Activated naive CD8-positive, alpha-beta T cell treated with anti-CD3 and anti-CD28 coated beads, Interleukin-2, amount 10 ng/mL, durations not matched to agents 7 days and 5 days (primary cell): Measurements from ENCODE around the gene TTC32. TPM values are rescaled to one million over a fixed set of nuclear protein-coding genes. Genes with fewer than 3 reads are reported as not detected.

Source experiments
- ATAC-seq: fragments of 150-1000 bp; cut with Tn5 transposase; one replicate; pipeline ENCODE4 v1.10.0; 2021; ENCODE audit warnings: low read depth, moderate library complexity
- POLR2A ChIA-PET: fragments of 350-600 bp; sonication (Branson Sonifier 250); formaldehyde crosslinking; loops from one replicate; lab custom pipeline; 2021; ENCODE audit warnings: antibody characterized with exemption; lab: Charles Lee
- DNase-seq: peaks from one replicate; pipeline ENCODE4 v3.0.0; 2021
- H3K27ac Mint-ChIP-seq: one replicate; pipeline ENCODE4 v1.8.0; 2022; ENCODE audit warnings: mild to moderate bottlenecking, mixed read lengths
- H3K27me3 Mint-ChIP-seq: one replicate; pipeline ENCODE4 v1.8.0; 2022; ENCODE audit warnings: mild to moderate bottlenecking, moderate library complexity, mixed read lengths
- H3K36me3 Mint-ChIP-seq: one replicate; pipeline ENCODE4 v1.8.0; 2021; ENCODE audit warnings: mild to moderate bottlenecking, mixed read lengths
- H3K4me1 Mint-ChIP-seq: one replicate; pipeline ENCODE4 v1.8.0; 2021; ENCODE audit warnings: mixed read lengths
- H3K4me3 Mint-ChIP-seq: one replicate; pipeline ENCODE4 v1.8.0; 2022; ENCODE audit warnings: mild to moderate bottlenecking, moderate library complexity, mixed read lengths
- H3K9me3 Mint-ChIP-seq: one replicate; pipeline ENCODE4 v1.8.0; 2021; ENCODE audit warnings: mixed read lengths
- total RNA-seq, 2 experiments: library from RNA; stranded (reverse); gene quantifications; one replicate each; pipeline ENCODE4 v1.2.3, GENCODE V29; 2021

TTC32 gene
- total RNA-seq, 2 experiments from 2014 or later, result 41.2 to 43.5 TPM

DNA sequence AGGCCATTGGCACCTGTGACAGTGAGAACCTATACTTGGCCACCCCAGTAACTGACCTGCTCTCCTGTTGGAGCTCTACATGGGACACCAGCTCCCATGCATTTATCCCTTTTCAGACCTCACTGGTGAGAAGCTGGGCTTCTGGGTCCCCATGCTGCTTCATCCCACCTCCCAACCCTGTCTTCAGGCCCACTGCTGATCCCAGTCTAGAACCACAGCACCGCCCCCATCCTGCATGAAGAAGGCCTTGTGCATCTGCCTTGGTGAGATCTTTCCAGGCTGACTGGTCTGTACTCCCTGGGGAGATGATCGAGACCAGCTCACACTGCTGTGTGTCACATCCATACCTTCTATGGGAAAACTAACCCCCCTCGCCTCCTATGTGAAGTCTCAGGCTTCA, 22.7 kb downstream of the TTC32 start:
- POLR2A ChIA-PET, result no interaction called here
- Mint-ChIP-seq H3K9me3 (no peaks in the 10 kb centered on the region), H3K27ac (no peak overlapping the region), H3K27me3 (no peaks in the 10 kb centered on the region), H3K4me3 (no peak overlapping the region), H3K36me3 (peaks cover 24% of the 10 kb centered on the region), H3K4me1 (peaks cover 1% of the 10 kb centered on the region)
- ATAC-seq, result no peak
- DNase-seq, result no peak

DNA sequence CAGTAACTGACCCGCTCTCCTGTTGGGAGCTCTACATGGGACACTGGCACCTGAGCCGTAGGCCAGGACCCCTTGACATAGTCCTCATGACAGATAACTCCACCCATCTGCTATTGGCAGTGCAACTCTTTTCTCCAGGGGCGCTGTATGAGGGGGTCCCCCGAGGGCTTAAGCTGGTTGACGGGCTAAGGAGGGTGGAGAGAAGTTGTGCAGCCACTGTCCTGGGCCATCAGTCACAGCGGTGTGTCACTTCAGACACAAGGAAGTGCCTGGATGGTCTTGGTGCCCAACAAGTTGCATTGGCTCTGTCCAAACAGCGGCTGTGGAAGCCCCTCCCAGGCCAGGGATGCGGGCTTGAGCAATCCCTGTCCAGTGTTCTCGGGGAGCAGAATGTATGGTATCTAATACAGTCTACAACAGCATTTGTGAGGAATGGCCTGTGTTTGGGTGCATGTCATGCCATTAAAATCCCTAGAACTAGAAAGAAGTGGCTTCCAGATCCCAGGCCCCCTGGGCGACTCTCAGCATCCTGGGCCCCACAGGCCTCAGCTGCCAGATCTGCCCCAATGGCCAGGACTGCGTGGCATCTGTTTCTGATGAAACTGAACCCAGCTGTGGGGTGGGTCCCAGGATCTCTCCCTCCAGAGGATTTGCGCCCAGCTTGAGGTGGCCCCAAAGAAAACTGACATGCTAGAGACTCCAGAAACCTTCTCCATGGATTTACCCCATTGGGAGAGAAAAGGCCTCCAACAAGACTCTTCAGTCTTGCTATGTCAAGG, 23.3 kb downstream of the TTC32 start:
- ATAC-seq, result no peak
- Mint-ChIP-seq H3K4me3 (no peak overlapping the region), H3K27ac (no peak overlapping the region)

DNA sequence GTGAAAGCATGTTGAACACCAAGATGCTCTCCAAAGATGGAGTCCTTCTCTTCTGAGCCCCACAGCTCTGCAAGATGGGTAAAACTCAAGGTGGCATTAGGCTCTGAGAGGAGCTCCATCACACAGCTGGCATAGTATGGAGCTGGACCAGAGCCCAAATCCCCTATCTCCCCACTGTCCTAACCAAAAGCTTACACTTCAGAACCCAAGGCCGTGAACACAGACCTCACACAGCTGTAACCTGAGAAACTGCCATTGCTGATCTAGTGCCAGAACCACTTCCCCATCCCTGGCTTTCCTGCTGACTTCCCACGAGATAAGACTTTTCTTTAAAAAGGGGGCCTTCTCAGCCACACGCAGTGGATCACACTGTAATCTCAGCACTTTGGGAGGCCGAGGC, 25.0 kb downstream of the TTC32 start:
- POLR2A ChIA-PET, result interaction anchor here (1.0 kb wide), 1 partner anchor 23 kb away, joined by 4 read pairs; no protein-coding TSS in a partner anchor
- Mint-ChIP-seq H3K27ac (no peak overlapping the region), H3K36me3 (peaks cover 21% of the 10 kb centered on the region), H3K27me3 (no peaks in the 10 kb centered on the region), H3K4me1 (peaks cover 1% of the 10 kb centered on the region), H3K9me3 (no peaks in the 10 kb centered on the region), H3K4me3 (no peak overlapping the region)
- DNase-seq (no peak), ATAC-seq (no peak)

More for the DNA sequence above, 23.3 kb downstream of the TTC32 start:
- Mint-ChIP-seq H3K27me3 (no peaks in the 10 kb centered on the region), H3K9me3 (no peaks in the 10 kb centered on the region), H3K36me3 (peaks cover 20% of the 10 kb centered on the region), H3K4me1 (peaks cover 1% of the 10 kb centered on the region)
- POLR2A ChIA-PET, result no interaction called here
- no peak for DNase-seq

DNA sequence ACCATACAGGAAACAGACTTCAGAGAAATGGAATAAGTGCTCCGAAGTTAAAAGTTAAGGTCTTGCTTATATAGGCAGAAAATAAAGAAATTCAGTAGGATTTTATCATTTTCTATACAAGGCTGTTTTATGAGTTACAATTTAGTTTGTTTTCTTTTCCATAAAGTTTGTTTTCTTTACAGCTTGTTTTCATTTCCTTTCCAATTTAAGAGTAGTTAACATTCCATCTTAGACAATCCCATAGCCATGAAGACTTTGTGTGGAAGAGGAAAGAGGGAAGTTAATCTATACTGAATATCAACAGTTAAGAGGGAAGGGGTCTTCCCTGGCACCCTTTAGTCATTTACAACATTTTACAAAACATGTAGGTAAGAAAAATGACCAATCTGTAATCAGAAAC, 26.5 kb downstream of the TTC32 start:
- Mint-ChIP-seq H3K36me3 (peaks cover 22% of the 10 kb centered on the region), H3K4me3 (no peak overlapping the region), H3K27me3 (no peaks in the 10 kb centered on the region), H3K27ac (no peak overlapping the region), H3K9me3 (no peaks in the 10 kb centered on the region), H3K4me1 (peaks cover 6% of the 10 kb centered on the region)
- DNase-seq (no peak), ATAC-seq (no peak)
- POLR2A ChIA-PET, result no interaction called here

DNA sequence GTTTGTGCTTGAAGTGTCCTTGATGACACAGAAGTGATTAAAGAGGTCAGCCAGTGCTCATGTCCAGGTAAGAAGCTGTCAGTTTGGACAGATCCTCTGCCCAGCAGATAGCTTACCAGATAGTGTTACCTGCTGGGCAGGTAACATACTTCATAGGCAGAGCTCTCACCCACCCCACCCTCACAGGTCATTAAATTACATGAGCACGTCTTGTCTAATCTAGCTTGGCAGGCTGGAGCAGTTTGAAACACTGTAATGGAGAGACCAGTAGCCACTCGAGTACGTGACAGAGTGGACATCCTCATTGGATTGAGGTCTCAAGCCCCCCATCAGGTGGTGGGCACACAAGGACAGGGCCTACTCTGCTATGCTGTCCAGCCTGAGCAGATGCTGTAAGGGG, 27.1 kb downstream of the TTC32 start:
- Mint-ChIP-seq H3K9me3 (no peaks in the 10 kb centered on the region), H3K36me3 (peaks cover 20% of the 10 kb centered on the region), H3K4me1 (peaks cover 10% of the 10 kb centered on the region), H3K27me3 (no peaks in the 10 kb centered on the region), H3K27ac (no peak overlapping the region), H3K4me3 (no peak overlapping the region)
- ATAC-seq (no peak), DNase-seq (no peak)
- POLR2A ChIA-PET, result no interaction called here

DNA sequence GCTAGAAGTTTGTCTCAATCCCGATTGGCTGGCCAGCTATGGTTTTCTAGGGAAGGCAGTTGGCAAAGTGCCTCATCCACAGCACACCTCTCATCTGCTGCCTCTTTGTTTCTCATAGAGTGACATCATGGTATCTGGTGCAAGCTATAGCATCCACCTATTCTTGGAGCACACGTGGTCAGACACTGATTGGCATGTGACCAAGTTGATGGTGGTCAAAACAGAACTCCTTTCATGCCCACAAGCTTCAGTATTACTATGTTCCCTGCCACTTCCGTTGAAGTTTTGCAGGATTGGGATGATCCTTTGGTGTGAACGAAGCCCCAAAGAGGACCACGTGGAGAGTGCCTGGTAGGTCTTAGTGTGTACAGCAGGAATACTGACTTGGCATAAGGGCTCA, 28.8 kb downstream of the TTC32 start:
- POLR2A ChIA-PET, result no interaction called here
- H3K4me3 Mint-ChIP-seq, result no peak overlapping the region

DNA sequence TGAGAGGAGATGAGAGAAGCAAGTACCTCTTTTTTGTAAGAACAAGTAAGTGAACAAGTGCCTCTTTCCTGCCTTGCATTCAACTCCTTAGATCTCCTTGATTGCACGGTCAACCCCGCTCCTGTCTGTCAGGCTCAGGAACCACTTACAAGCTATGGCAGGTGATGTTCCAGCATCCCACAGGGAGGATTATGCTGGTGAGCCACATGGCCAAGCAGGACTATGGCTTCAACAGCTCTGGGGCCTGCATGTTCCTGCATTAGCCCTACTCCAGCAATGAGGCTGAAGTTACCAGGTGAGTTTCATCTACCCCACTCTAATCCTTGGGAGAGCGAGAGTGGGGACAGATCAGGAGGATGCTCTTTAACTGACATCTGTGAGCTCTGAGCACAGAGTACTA, 29.5 kb downstream of the TTC32 start:
- POLR2A ChIA-PET, result no interaction called here
- H3K27ac Mint-ChIP-seq, result no peak overlapping the region
- no peak for DNase-seq
- no peak for ATAC-seq
- peaks cover 14% of the 10 kb centered on the region for H3K36me3 Mint-ChIP-seq
- H3K9me3 Mint-ChIP-seq, result no peaks in the 10 kb centered on the region
- peaks cover 14% of the 10 kb centered on the region for H3K4me1 Mint-ChIP-seq
- no peak overlapping the region for H3K4me3 Mint-ChIP-seq
- H3K27me3 Mint-ChIP-seq, result no peaks in the 10 kb centered on the region

More for the DNA sequence above, 28.8 kb downstream of the TTC32 start:
- Mint-ChIP-seq H3K4me1 (peaks cover 14% of the 10 kb centered on the region), H3K27ac (no peak overlapping the region), H3K27me3 (no peaks in the 10 kb centered on the region), H3K36me3 (peaks cover 14% of the 10 kb centered on the region), H3K9me3 (no peaks in the 10 kb centered on the region)
- ATAC-seq, result no peak
- DNase-seq, result no peak

DNA sequence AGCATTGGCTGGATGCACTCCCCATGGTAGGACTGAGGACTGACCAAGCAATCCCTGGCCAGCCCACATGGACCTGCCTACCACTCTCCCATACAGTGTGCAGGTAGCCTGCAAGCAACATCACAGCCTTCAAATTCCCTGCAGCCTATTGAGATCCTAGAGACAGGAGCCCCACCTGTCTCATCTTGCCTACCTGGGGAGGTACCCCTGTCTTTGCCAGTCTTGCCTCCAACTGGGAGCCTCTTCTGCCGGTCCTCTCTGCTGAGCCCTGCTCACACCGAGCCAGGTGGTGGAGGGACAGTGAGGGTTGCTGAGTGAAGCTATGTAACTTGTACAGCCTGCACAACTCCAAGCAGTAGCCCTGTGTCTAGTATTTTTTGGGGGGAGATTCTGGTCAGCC, 29.9 kb downstream of the TTC32 start:
- no peak for ATAC-seq
- Mint-ChIP-seq H3K36me3 (peaks cover 13% of the 10 kb centered on the region), H3K9me3 (no peaks in the 10 kb centered on the region), H3K27me3 (no peaks in the 10 kb centered on the region), H3K27ac (no peak overlapping the region), H3K4me3 (no peak overlapping the region), H3K4me1 (peaks cover 14% of the 10 kb centered on the region)
- POLR2A ChIA-PET, result no interaction called here
- DNase-seq, result no peak

DNA sequence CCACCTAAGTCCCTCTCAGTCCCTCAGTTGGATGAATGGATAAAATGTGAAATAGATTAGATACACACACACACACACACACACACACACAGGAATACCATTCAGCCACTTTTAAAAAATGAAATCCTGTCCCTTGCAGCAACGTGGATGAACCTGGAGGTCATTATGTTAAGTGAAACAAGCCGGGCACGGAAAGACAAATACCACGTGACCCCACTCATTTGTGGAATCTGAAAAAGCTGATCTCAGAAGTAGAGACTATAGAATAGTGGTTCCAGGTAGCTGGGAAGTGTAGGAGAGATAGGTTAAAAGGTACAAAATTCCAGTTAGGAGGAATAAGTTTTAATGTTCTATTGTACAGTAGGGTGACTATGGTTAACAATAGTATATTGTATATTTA, 31.0 kb downstream of the TTC32 start:
- H3K9me3 Mint-ChIP-seq, result no peaks in the 10 kb centered on the region
- H3K4me3 Mint-ChIP-seq, result no peak overlapping the region
- POLR2A ChIA-PET, result no interaction called here
- peaks cover 7% of the 10 kb centered on the region for H3K36me3 Mint-ChIP-seq
- DNase-seq (no peak), ATAC-seq (no peak)
- H3K27ac Mint-ChIP-seq, result no peak overlapping the region
- peaks cover 14% of the 10 kb centered on the region for H3K4me1 Mint-ChIP-seq
- no peaks in the 10 kb centered on the region for H3K27me3 Mint-ChIP-seq

DNA sequence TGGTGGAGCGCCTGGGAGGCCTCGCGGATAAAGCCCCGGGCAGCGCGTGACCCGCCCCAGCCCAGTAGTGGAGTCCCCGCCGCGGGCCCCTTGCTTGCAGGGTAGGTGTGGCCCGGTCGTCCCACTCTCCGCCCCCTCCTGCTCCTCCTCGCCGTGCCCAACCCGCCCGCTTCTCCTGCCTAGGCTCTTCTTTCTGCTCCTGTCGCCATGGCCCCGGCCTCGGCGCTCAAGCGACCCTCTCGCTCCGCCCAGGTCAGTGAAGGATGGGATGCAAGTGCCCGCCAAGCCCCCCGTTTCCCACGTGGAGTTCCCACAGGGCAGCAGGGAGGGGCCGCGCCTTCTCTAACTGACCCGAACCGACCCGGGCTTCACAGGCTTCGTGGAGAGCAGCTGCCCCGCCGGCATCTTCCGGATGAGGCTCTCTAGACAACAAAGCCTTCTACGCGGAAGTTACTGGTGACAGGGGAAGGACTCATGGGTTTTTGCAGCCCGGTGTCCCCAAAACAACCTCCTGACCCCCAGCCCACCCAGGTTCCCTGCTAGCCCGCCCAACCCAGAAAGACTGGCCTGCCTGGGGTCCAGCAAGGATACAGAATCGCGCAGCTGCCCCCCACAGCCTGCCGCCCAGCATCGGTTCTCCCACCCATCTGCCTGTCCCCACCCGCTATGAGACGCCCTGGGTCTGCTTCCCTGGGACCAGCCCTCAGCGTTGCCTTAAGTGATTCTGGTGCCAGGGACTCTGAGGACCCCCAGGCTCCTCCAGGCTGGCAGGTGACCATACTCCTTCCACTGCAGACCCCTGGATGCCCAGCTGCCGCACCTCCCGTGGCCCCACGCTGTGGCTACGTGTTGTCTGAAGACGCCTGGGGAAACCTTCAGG, 32.8 kb downstream of the TTC32 start:
- POLR2A ChIA-PET, result interaction anchor here (0.8 to 3.2 kb wide), 3 partner anchors 32 to 521 kb away, joined by 3 to 26 read pairs (median 7); partner anchors contain the start of gene TTC32
- Mint-ChIP-seq H3K4me3 (peak overlapping the region; percentile 95), H3K27ac (peak overlapping the region; percentile 95), H3K4me1 (peaks cover 13% of the 10 kb centered on the region), H3K27me3 (no peaks in the 10 kb centered on the region), H3K9me3 (no peaks in the 10 kb centered on the region), H3K36me3 (peaks cover 7% of the 10 kb centered on the region)
- DNase-seq, result peak; percentile 78
- peak; percentile 96 for ATAC-seq

DNA sequence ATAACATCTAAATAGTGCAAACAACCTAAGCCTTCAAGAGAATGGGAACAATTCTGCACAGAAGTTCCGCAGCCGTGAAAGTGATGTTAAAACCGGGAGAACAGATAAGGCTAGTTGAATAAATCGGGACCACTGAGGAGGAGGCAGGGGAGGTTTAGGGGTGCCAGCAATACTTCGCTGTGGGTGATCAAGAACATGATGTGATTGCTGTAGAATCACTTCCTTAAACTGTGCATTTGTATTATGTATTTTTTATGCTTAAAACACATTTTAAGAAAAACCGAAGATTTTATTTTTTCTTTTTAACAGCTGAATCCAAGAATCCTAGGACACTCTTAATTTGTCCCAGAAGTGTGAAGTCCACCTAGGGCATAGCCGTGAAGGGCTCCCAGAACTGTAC, 33.6 kb downstream of the TTC32 start:
- Mint-ChIP-seq H3K4me1 (peaks cover 13% of the 10 kb centered on the region), H3K9me3 (no peaks in the 10 kb centered on the region), H3K27me3 (no peaks in the 10 kb centered on the region), H3K4me3 (peak overlapping the region; percentile 95), H3K36me3 (peaks cover 7% of the 10 kb centered on the region), H3K27ac (peak overlapping the region; percentile 95)
- DNase-seq, result no peak
- no peak for ATAC-seq
- POLR2A ChIA-PET, result interaction anchor here (3.2 kb wide), 1 partner anchor 33 kb away, joined by 26 read pairs; the partner anchor contains the start of gene TTC32

DNA sequence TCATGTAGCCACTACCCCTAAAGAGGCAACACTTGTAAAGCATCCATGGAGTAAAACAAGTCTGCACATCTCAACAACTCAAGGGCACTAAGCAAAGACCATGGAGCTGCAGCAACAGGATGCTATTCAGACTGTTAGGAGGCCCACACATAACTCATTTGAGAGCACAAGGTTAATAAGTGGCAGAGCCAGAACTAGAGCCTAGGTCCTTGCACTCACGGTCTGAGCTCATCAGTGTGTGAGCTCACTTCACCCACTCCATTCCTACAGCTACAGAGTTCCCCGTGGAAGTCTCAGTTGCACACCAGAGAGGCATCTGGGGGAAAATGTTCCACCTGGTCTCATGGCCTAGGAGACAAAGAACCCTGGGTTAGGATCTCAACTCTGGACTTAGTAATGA, 35.0 kb downstream of the TTC32 start:
- no peak for DNase-seq
- ATAC-seq, result no peak
- H3K27me3 Mint-ChIP-seq, result peaks cover 3% of the 10 kb centered on the region
- H3K27ac Mint-ChIP-seq, result no peak overlapping the region
- POLR2A ChIA-PET, result interaction anchor here (3.2 kb wide), 1 partner anchor 34 kb away, joined by 26 read pairs; the partner anchor contains the start of gene TTC32
- no peak overlapping the region for H3K4me3 Mint-ChIP-seq
- H3K9me3 Mint-ChIP-seq, result no peaks in the 10 kb centered on the region
- peaks cover 5% of the 10 kb centered on the region for H3K36me3 Mint-ChIP-seq
- H3K4me1 Mint-ChIP-seq, result peaks cover 13% of the 10 kb centered on the region

DNA sequence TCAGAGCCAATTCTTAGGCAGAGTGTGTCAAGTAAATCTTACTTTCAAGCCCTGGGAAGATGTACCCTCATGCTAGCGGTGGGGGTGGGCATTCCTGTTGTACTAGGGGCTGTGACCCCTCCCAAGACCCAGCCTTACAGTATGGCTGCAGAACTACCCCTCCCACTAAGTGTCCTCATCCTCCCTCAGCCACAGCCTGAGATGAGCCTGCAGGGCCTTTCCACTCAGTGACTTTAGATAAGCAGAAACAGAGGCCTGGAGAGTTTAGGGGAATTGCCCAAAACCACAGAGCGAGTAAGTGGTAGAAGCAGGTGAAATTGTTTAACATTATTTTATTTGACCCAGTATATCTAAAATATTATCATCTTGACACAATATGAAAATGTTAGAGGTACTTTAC, 36.6 kb downstream of the TTC32 start:
- POLR2A ChIA-PET, result no interaction called here
- peaks cover 7% of the 10 kb centered on the region for H3K4me1 Mint-ChIP-seq

More for the DNA sequence above, 36.6 kb downstream of the TTC32 start:
- Mint-ChIP-seq H3K9me3 (no peaks in the 10 kb centered on the region), H3K27me3 (peaks cover 3% of the 10 kb centered on the region), H3K27ac (no peak overlapping the region), H3K36me3 (no peaks in the 10 kb centered on the region), H3K4me3 (no peak overlapping the region)
- ATAC-seq (no peak), DNase-seq (no peak)
